ENCODE data around the gene CCHCR1.

DNA sequence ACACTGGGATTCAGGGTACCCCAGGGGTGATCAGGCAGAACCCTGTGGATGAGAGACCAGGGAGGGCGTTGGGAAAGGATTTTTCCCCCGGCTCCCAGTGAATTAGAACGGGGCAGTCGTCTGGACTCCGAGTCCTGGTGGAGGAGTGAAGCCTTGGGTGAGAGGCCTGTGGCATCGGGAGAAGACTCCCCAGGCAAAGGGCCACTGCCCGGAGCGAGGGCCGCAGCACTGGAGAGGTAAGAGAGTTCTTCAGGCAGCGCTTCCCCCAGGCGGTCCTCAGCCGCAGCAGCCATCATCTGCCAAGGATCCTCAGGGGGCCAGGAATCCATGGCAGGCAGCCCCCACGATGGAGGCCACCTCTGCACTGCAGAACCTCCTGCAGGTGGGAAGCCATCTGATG is 45.9 kb downstream of the CCHCR1 start:
- TF ChIP-seq HHEX (CRISPR knock-in tag; IDR thresholded peaks at IDR 0.05), result no peak
- TF ChIP-seq ZNF33A (CRISPR knock-in tag; IDR thresholded peaks at IDR 0.05; ENCODE audit: borderline replicate concordance), result no peak
- TF ChIP-seq ZBTB1 (CRISPR knock-in tag; IDR thresholded peaks at IDR 0.05; ENCODE audit: borderline replicate concordance), result no peak
- TF ChIP-seq POLR2A (IDR thresholded peaks at IDR 0.05; ENCODE audit: insufficient read depth in 1 of 2, low read depth in 2 of 2, low read length in 2 of 2), result no peak
- TF ChIP-seq BRCA1 (CRISPR knock-in tag; IDR thresholded peaks at IDR 0.05), result no peak
- TF ChIP-seq SMYD3 (CRISPR knock-in tag; IDR thresholded peaks at IDR 0.05), result no peak
- no peak for TF ChIP-seq ARNT (IDR thresholded peaks at IDR 0.05)
- no peak for TF ChIP-seq CREB1 (IDR thresholded peaks at IDR 0.05)
- TF ChIP-seq CREB1 (CRISPR knock-in tag; IDR thresholded peaks at IDR 0.05), result no peak
- TF ChIP-seq, protein P1, sequence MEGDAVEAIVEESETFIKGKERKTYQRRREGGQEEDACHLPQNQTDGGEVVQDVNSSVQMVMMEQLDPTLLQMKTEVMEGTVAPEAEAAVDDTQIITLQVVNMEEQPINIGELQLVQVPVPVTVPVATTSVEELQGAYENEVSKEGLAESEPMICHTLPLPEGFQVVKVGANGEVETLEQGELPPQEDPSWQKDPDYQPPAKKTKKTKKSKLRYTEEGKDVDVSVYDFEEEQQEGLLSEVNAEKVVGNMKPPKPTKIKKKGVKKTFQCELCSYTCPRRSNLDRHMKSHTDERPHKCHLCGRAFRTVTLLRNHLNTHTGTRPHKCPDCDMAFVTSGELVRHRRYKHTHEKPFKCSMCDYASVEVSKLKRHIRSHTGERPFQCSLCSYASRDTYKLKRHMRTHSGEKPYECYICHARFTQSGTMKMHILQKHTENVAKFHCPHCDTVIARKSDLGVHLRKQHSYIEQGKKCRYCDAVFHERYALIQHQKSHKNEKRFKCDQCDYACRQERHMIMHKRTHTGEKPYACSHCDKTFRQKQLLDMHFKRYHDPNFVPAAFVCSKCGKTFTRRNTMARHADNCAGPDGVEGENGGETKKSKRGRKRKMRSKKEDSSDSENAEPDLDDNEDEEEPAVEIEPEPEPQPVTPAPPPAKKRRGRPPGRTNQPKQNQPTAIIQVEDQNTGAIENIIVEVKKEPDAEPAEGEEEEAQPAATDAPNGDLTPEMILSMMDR (CRISPR knock-in tag; IDR thresholded peaks at IDR 0.05), result no peak
- TF ChIP-seq, protein P2, sequence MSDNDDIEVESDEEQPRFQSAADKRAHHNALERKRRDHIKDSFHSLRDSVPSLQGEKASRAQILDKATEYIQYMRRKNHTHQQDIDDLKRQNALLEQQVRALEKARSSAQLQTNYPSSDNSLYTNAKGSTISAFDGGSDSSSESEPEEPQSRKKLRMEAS (IDR thresholded peaks at IDR 0.05), result no peak
- TF ChIP-seq SMAD1 (CRISPR knock-in tag; IDR thresholded peaks at IDR 0.05; ENCODE audit: borderline replicate concordance, low read depth), result no peak

Measured in HepG2 (cell line).